HCT116 (cell line): ENCODE measurements around the gene FUCA2. TPM values are rescaled to one million over a fixed set of nuclear protein-coding genes. Genes with fewer than 3 reads are reported as not detected.

ENCODE experiments used
- ATAC-seq: fragments of 200-7000 bp; cut with Tn5 transposase; 2 replicates; pipeline ENCODE4 v1.9.1; 2020; ENCODE audit warnings: mild to moderate bottlenecking, moderate library complexity
- BruUV-seq: library from RNA; stranded (reverse); fragments of 400-500 nt; replicated peaks from 2 replicates; lab custom pipeline; 2021; lab: Mats Ljungman, UMichigan
- CTCF ChIA-PET: fragments of 300-600 bp; sonication (Branson Sonifier 250); formaldehyde crosslinking; loops from one replicate; lab custom pipeline; 2021; ENCODE audit warnings: antibody characterized with exemption; lab: Charles Lee
- POLR2A ChIA-PET: fragments of 300-600, 350-600 bp; sonication (Branson Sonifier 250); formaldehyde crosslinking; loops from one replicate; lab custom pipeline; 2021; ENCODE audit warnings: antibody characterized with exemption; lab: Charles Lee
- RAD21 ChIA-PET, 2 experiments: fragments of 300-600 bp; sonication (Branson Sonifier 250); formaldehyde crosslinking; loops; one replicate each; lab custom pipeline; 2023; ENCODE audit warnings: low total read pairs in 2 of 2; ENCODE audit not compliant: uncharacterized antibody in 2 of 2, unreplicated experiment in 2 of 2, low non-redundant PET in 1 of 2; lab: Charles Lee
- DNase-seq: peaks from one replicate; pipeline ENCODE4 v3.0.0-alpha.2; 2010; ENCODE audit warnings: low read depth, low spot score
- H2AFZ ChIP-seq: fragments of 200-600 bp; shearing (Covaris generic), sonication (generic); 2 replicates; pipeline ENCODE4 v1.6.1; 2017; ENCODE audit warnings: low read depth, mixed run types, mixed read lengths, antibody characterized with exemption, low read length; ENCODE audit not compliant: poor library complexity, severe bottlenecking
- H3K27ac ChIP-seq: 2 replicates; pipeline ENCODE4 v1.5.1; 2012; ENCODE audit warnings: low read depth, low read length
- H3K27me3 ChIP-seq: fragments of 200-600 bp; sonication (generic); 2 replicates; pipeline ENCODE4 v1.6.1; 2016; ENCODE audit warnings: mixed run types, low read length, mixed read lengths; ENCODE audit not compliant: insufficient read depth
- H3K36me3 ChIP-seq, 2 experiments: fragments of 200-500 bp in 1 of 2; fragments of 200-600 bp in 1 of 2; sonication (Bioruptor generic) in 1 of 2; sonication (generic) in 1 of 2; 2 replicates each; pipeline versions ENCODE4 v1.5.1 to v1.6.1; 2014 to 2016; ENCODE audit warnings: low read length in 2 of 2, inconsistent platforms in 1 of 2, mixed read lengths in 1 of 2, mixed run types in 1 of 2; ENCODE audit not compliant: insufficient read depth in 2 of 2, control insufficient read depth in 1 of 2
- H3K4me1 ChIP-seq, 2 experiments: fragments of 200-600 bp in 1 of 2; sonication (generic) in 1 of 2; 2 replicates each; pipeline versions ENCODE4 v1.5.1 to v1.6.1; 2012 to 2017; ENCODE audit warnings: low read length in 2 of 2, inconsistent platforms in 1 of 2, mild to moderate bottlenecking in 1 of 2, mixed read lengths in 1 of 2, mixed run types in 1 of 2, moderate library complexity in 1 of 2; ENCODE audit not compliant: insufficient read depth in 2 of 2, control insufficient read depth in 1 of 2
- H3K4me2 ChIP-seq: fragments of 200-600 bp; sonication (generic); 2 replicates; pipeline ENCODE4 v1.6.1; 2017; ENCODE audit warnings: mixed run types, low read length, mixed read lengths
- H3K4me3 ChIP-seq, 2 experiments: fragments of 200-600 bp in 1 of 2; sonication (generic) in 1 of 2; replicated peaks in 1 of 2; 2 replicates each; pipeline ENCODE4 v1.5.1; 2011 to 2016; ENCODE audit warnings: low read length in 2 of 2, control low read depth in 1 of 2, low read depth in 1 of 2, mild to moderate bottlenecking in 1 of 2, mixed read lengths in 1 of 2, mixed run types in 1 of 2
- H3K79me2 ChIP-seq: fragments of 200-600 bp; sonication (generic); 2 replicates; pipeline ENCODE4 v1.6.1; 2017; ENCODE audit warnings: mild to moderate bottlenecking, mixed run types, low read length, moderate library complexity, mixed read lengths; ENCODE audit not compliant: insufficient read depth
- H3K9ac ChIP-seq: fragments of 200-600 bp; sonication (generic); 2 replicates; pipeline ENCODE4 v1.6.1; 2016; ENCODE audit warnings: low read length, mixed read lengths
- H3K9me2 ChIP-seq: fragments of 200-600 bp; sonication (generic), shearing (Covaris generic); 2 replicates; pipeline ENCODE4 v1.6.1; 2017; ENCODE audit warnings: mixed run types, mild to moderate bottlenecking, moderate library complexity; ENCODE audit not compliant: insufficient read depth
- H3K9me3 ChIP-seq, 2 experiments: fragments of 200-500 bp in 1 of 2; fragments of 200-600 bp in 1 of 2; sonication (Bioruptor generic) in 1 of 2; sonication (generic) in 1 of 2; 2 replicates each; pipeline ENCODE4 v1.6.1; 2014 to 2017; ENCODE audit warnings: low read length in 2 of 2, mixed read lengths in 2 of 2, inconsistent platforms in 1 of 2, low read depth in 1 of 2, mild to moderate bottlenecking in 1 of 2, mixed run types in 1 of 2, moderate library complexity in 1 of 2; ENCODE audit not compliant: control insufficient read depth in 1 of 2, insufficient read depth in 1 of 2
- H4K20me1 ChIP-seq: fragments of 200-600 bp; sonication (generic), shearing (Covaris generic); 2 replicates; pipeline ENCODE4 v1.6.1; 2017; ENCODE audit warnings: mixed run types, mild to moderate bottlenecking, moderate library complexity; ENCODE audit not compliant: insufficient read depth
- CEBPB ChIP-seq: IDR thresholded peaks from 2 replicates; pipeline ENCODE4 v1.6.1; 2012; ENCODE audit warnings: low read depth
- EGR1 ChIP-seq: IDR thresholded peaks from 2 replicates; pipeline ENCODE4 v1.6.1; 2012; ENCODE audit warnings: low read depth
- EZH2phosphoT487 ChIP-seq: fragments of 200-600 bp; IDR thresholded peaks from 2 replicates; pipeline ENCODE4 v1.6.1; 2018; ENCODE audit warnings: antibody characterized with exemption, borderline replicate concordance
- SIN3A ChIP-seq: IDR thresholded peaks from 2 replicates; pipeline ENCODE4 v1.6.1; 2012; ENCODE audit warnings: low read depth
- SP1 ChIP-seq: IDR thresholded peaks from 2 replicates; pipeline ENCODE4 v1.6.1; 2012; ENCODE audit warnings: low read depth
- SRF ChIP-seq: IDR thresholded peaks from 2 replicates; pipeline ENCODE4 v1.6.1; 2012; ENCODE audit warnings: low read depth
- ZFX ChIP-seq: fragments of 450-650 bp; IDR thresholded peaks from 2 replicates; pipeline ENCODE4 v1.6.1; 2017
- intact Hi-C: fragments of 100-400 bp; cut with micrococcal nuclease; formaldehyde crosslinking; loops from 2 replicates; pipeline ENCODE4 v1.10.0; 2022
- total RNA-seq: library from RNA; stranded (reverse); gene quantifications from one replicate; pipeline ENCODE4 v1.2.1, GENCODE V29; 2021; ENCODE audit not compliant: unreplicated experiment
- TF ChIP-seq, protein P1 (sequence below): IDR thresholded peaks from 2 replicates; pipeline ENCODE4 v1.6.1; 2012; ENCODE audit warnings: low read depth
- TF ChIP-seq, protein P2 (sequence below), 3 experiments: fragments of 200-600 bp in 1 of 3; sonication (generic) in 1 of 3; IDR thresholded peaks in 2 of 3; conservative IDR thresholded peaks in 1 of 3; 2 replicates each; pipeline ENCODE4 v1.5.1; 2012 to 2017; ENCODE audit warnings: low read depth in 2 of 3, low read length in 2 of 3, antibody characterized with exemption in 1 of 3, borderline replicate concordance in 1 of 3, control low read depth in 1 of 3, mild to moderate bottlenecking in 1 of 3, mixed read lengths in 1 of 3, mixed run types in 1 of 3, moderate library complexity in 1 of 3; ENCODE audit not compliant: insufficient read depth in 1 of 3

The FUCA2 gene
- total RNA-seq, 1 experiment from 2014 or later, result 75.4 TPM

DNA sequence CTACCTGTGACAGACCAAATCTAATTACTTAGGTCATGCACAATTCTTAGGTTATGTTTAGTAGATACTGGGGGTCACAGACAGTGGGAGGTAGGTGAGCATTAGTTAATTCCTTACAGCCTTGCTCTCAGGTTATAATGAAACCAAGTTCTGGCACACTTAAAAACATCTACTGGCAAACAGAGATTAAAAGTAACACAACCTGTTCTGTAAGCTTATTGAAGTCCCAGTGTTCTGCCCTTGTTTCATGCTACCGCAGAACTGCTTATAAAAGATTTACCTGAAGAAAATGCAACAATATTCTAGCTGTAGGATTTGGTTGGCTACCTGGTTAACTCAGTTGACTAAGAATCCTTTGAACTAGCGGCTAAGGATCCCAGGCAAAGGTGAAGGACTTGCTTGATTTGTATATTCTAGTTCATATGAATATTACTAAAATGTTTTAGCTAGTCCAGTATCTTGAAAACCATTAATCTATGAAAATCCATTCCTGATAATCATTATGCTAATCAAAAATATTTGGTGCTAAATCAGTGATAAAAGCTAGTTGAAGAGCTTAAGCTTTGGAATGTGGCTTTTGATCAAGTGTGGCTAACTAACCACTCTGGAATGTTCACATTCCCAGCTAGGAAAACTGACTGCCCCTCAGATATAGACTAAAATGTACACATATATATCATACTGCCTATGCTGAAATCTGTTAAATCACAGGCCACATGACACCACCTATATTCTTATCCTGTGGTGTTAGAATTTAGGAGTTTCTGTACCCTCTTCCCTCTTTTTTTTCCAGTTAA, 53.8 kb downstream of the FUCA2 start:
- intact Hi-C loops, result no loop called here
- TF ChIP-seq, protein P1, sequence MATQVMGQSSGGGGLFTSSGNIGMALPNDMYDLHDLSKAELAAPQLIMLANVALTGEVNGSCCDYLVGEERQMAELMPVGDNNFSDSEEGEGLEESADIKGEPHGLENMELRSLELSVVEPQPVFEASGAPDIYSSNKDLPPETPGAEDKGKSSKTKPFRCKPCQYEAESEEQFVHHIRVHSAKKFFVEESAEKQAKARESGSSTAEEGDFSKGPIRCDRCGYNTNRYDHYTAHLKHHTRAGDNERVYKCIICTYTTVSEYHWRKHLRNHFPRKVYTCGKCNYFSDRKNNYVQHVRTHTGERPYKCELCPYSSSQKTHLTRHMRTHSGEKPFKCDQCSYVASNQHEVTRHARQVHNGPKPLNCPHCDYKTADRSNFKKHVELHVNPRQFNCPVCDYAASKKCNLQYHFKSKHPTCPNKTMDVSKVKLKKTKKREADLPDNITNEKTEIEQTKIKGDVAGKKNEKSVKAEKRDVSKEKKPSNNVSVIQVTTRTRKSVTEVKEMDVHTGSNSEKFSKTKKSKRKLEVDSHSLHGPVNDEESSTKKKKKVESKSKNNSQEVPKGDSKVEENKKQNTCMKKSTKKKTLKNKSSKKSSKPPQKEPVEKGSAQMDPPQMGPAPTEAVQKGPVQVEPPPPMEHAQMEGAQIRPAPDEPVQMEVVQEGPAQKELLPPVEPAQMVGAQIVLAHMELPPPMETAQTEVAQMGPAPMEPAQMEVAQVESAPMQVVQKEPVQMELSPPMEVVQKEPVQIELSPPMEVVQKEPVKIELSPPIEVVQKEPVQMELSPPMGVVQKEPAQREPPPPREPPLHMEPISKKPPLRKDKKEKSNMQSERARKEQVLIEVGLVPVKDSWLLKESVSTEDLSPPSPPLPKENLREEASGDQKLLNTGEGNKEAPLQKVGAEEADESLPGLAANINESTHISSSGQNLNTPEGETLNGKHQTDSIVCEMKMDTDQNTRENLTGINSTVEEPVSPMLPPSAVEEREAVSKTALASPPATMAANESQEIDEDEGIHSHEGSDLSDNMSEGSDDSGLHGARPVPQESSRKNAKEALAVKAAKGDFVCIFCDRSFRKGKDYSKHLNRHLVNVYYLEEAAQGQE, result no peak
- TF ChIP-seq, protein P2, sequence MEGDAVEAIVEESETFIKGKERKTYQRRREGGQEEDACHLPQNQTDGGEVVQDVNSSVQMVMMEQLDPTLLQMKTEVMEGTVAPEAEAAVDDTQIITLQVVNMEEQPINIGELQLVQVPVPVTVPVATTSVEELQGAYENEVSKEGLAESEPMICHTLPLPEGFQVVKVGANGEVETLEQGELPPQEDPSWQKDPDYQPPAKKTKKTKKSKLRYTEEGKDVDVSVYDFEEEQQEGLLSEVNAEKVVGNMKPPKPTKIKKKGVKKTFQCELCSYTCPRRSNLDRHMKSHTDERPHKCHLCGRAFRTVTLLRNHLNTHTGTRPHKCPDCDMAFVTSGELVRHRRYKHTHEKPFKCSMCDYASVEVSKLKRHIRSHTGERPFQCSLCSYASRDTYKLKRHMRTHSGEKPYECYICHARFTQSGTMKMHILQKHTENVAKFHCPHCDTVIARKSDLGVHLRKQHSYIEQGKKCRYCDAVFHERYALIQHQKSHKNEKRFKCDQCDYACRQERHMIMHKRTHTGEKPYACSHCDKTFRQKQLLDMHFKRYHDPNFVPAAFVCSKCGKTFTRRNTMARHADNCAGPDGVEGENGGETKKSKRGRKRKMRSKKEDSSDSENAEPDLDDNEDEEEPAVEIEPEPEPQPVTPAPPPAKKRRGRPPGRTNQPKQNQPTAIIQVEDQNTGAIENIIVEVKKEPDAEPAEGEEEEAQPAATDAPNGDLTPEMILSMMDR (IDR thresholded peaks at IDR 0.05 in 2 of 3, conservative IDR thresholded peaks at IDR 0.05 in 1 of 3; ENCODE audit: borderline replicate concordance in 1 of 3, insufficient read depth in 1 of 3, low read depth in 2 of 3, low read length in 2 of 3), result no peak
- TF ChIP-seq SIN3A (no peak), SP1 (no peak), EZH2phosphoT487 (no peak), CEBPB (no peak), SRF (no peak), EGR1 (no peak), ZFX (no peak)
- DNase-seq (no peak), ATAC-seq (peak; percentile 60)
- no peaks in the 10 kb centered on the region for H3K27me3 ChIP-seq
- H3K4me1 ChIP-seq, result peaks cover 2 to 11% of the 10 kb centered on the region in 2 experiments; a peak in 2 of 4 replicates
- H3K9ac ChIP-seq, result no peak overlapping the region
- CTCF ChIA-PET, result no interaction called here
- no peaks in the 10 kb centered on the region for H4K20me1 ChIP-seq
- no peaks in the 10 kb centered on the region for H3K9me2 ChIP-seq
- no peaks in the 10 kb centered on the region for H3K36me3 ChIP-seq
- H3K27ac ChIP-seq, result no peak overlapping the region
- H3K9me3 ChIP-seq, result no peaks in the 10 kb centered on the region
- BruUV-seq, result no TSS peak
- POLR2A ChIA-PET, result no interaction called here
- no peaks in the 10 kb centered on the region for H3K79me2 ChIP-seq
- RAD21 ChIA-PET, result interaction anchor here in 1 of 2 experiments (0.5 kb wide), 1 partner anchor 890 kb away, joined by 3 read pairs; no protein-coding TSS in a partner anchor
- H2AFZ ChIP-seq, result no peak overlapping the region
- H3K4me3 ChIP-seq, result no peak overlapping the region
- H3K4me2 ChIP-seq, result peak overlapping the region; percentile 15
